ENCODE data around the gene RBM47. TPM values are rescaled to one million over a fixed set of nuclear protein-coding genes. Genes with fewer than 3 reads are reported as not detected.
"Not testable (repeated sequence)": the region's sequence is repeated elsewhere in the genome, so short reads cannot be mapped to it uniquely, and the experiment has no call there.

Gene RBM47
- total RNA-seq, 1 experiment from 2014 or later = 0.28 TPM

DNA sequence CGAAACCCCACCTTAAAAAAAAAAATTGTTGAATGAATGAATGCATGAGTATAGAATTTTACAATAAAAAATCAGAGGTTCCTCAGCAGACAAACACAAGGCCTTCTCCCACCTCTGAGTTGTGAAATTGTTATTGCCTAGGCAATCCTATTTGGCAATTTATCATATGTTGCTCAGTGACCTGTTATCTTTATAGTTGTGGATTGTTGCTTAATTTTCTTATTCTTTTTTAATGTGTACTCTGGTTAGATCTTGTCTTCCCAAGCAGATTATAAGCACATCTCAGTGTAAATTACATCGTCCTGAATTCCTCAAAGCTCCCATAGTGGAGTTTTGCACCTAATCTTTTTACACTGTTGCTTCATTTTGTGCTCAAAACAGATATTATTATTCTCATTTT, 71.9 kb downstream of the RBM47 start:
- Histone ChIP-seq H3K27me3 (replicated peaks; ENCODE audit: insufficient read depth, low read depth, low read length, poor library complexity) (no peaks in the 10 kb centered on the region), H3K9me3 (ENCODE audit: low read depth, low read length, poor library complexity, severe bottlenecking) (no peaks in the 10 kb centered on the region), H3K27ac (ENCODE audit: low read depth, low read length, poor library complexity, severe bottlenecking) (no peak overlapping the region), H3K4me1 (ENCODE audit: insufficient read depth, low read length, poor library complexity, severe bottlenecking) (no peaks in the 10 kb centered on the region), H3K36me3 (ENCODE audit: insufficient read depth, low read length, poor library complexity, severe bottlenecking) (no peaks in the 10 kb centered on the region), H3K4me3 (ENCODE audit: low read depth, low read length, poor library complexity, severe bottlenecking) (no peak overlapping the region)
- no peak for TF ChIP-seq EZH2 (IDR thresholded peaks at IDR 0.05; ENCODE audit: borderline replicate concordance, low read depth, low read length, poor library complexity, severe bottlenecking)
- TF ChIP-seq, protein P1, sequence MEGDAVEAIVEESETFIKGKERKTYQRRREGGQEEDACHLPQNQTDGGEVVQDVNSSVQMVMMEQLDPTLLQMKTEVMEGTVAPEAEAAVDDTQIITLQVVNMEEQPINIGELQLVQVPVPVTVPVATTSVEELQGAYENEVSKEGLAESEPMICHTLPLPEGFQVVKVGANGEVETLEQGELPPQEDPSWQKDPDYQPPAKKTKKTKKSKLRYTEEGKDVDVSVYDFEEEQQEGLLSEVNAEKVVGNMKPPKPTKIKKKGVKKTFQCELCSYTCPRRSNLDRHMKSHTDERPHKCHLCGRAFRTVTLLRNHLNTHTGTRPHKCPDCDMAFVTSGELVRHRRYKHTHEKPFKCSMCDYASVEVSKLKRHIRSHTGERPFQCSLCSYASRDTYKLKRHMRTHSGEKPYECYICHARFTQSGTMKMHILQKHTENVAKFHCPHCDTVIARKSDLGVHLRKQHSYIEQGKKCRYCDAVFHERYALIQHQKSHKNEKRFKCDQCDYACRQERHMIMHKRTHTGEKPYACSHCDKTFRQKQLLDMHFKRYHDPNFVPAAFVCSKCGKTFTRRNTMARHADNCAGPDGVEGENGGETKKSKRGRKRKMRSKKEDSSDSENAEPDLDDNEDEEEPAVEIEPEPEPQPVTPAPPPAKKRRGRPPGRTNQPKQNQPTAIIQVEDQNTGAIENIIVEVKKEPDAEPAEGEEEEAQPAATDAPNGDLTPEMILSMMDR (conservative IDR thresholded peaks at IDR 0.05; ENCODE audit: low read depth, low read length) = no peak
- POLR2A ChIA-PET (ENCODE audit: low non-redundant PET) = no interaction called here
- intact Hi-C loops (cut with micrococcal nuclease; ENCODE audit: unreplicated experiment) = no loop called here
- DNase-seq (ENCODE audit: low spot score) = no peak
- CTCF ChIA-PET = no interaction called here
- BruUV-seq (replicated peaks) = no TSS peak

GRCh38 chr4:40555176-40555900, 74.3 kb downstream of the RBM47 start:
- intact Hi-C loops (cut with micrococcal nuclease; ENCODE audit: unreplicated experiment) = no loop called here
- no peaks in the 10 kb centered on the region for H3K36me3 ChIP-seq (ENCODE audit: insufficient read depth, low read length, poor library complexity, severe bottlenecking)
- H3K4me3 ChIP-seq (ENCODE audit: low read depth, low read length, poor library complexity, severe bottlenecking) = no peak overlapping the region
- TF ChIP-seq, protein P1 (conservative IDR thresholded peaks at IDR 0.05; ENCODE audit: low read depth, low read length) = no peak
- no peak for TF ChIP-seq EZH2 (IDR thresholded peaks at IDR 0.05; ENCODE audit: borderline replicate concordance, low read depth, low read length, poor library complexity, severe bottlenecking)
- ChIA-PET CTCF (no interaction called here), POLR2A (ENCODE audit: low non-redundant PET) (interaction anchor here (0.5 kb wide), 1 partner anchor 11 kb away, joined by 5 read pairs; no protein-coding TSS in a partner anchor)
- no peak overlapping the region for H3K27ac ChIP-seq (ENCODE audit: low read depth, low read length, poor library complexity, severe bottlenecking)
- no peaks in the 10 kb centered on the region for H3K27me3 ChIP-seq (replicated peaks; ENCODE audit: insufficient read depth, low read depth, low read length, poor library complexity)
- H3K4me1 ChIP-seq (ENCODE audit: insufficient read depth, low read length, poor library complexity, severe bottlenecking) = no peaks in the 10 kb centered on the region
- BruUV-seq (replicated peaks) = no TSS peak
- H3K9me3 ChIP-seq (ENCODE audit: low read depth, low read length, poor library complexity, severe bottlenecking) = no peaks in the 10 kb centered on the region
- DNase-seq (ENCODE audit: low spot score) = no peak

- BruUV-seq (replicated peaks); H3K4me1 ChIP-seq (ENCODE audit: insufficient read depth, low read length, poor library complexity, severe bottlenecking); H3K36me3 ChIP-seq (ENCODE audit: insufficient read depth, low read length, poor library complexity, severe bottlenecking); H3K27me3 ChIP-seq (replicated peaks; ENCODE audit: insufficient read depth, low read depth, low read length, poor library complexity); H3K4me3 ChIP-seq (ENCODE audit: low read depth, low read length, poor library complexity, severe bottlenecking); H3K9me3 ChIP-seq (ENCODE audit: low read depth, low read length, poor library complexity, severe bottlenecking); DNase-seq (ENCODE audit: low spot score); intact Hi-C loops (cut with micrococcal nuclease; ENCODE audit: unreplicated experiment); H3K27ac ChIP-seq (ENCODE audit: low read depth, low read length, poor library complexity, severe bottlenecking): not testable (repeated sequence)
- POLR2A ChIA-PET (ENCODE audit: low non-redundant PET) = interaction anchor here (0.5 kb wide), 1 partner anchor 10 kb away, joined by 5 read pairs; no protein-coding TSS in a partner anchor
- CTCF ChIA-PET = interaction anchor here (0.5 kb wide), 1 partner anchor 80 kb away, joined by 4 read pairs; no protein-coding TSS in a partner anchor
Observed at GRCh38 chr4:40554641-40555040, 75.0 kb downstream of the RBM47 start.

- Histone ChIP-seq H3K9me3 (ENCODE audit: low read depth, low read length, poor library complexity, severe bottlenecking) (no peaks in the 10 kb centered on the region), H3K36me3 (ENCODE audit: insufficient read depth, low read length, poor library complexity, severe bottlenecking) (no peaks in the 10 kb centered on the region), H3K27me3 (replicated peaks; ENCODE audit: insufficient read depth, low read depth, low read length, poor library complexity) (no peaks in the 10 kb centered on the region), H3K4me3 (ENCODE audit: low read depth, low read length, poor library complexity, severe bottlenecking) (no peak overlapping the region), H3K4me1 (ENCODE audit: insufficient read depth, low read length, poor library complexity, severe bottlenecking) (no peaks in the 10 kb centered on the region), H3K27ac (ENCODE audit: low read depth, low read length, poor library complexity, severe bottlenecking) (no peak overlapping the region)
- POLR2A ChIA-PET (ENCODE audit: low non-redundant PET) = no interaction called here
- no TSS peak for BruUV-seq (replicated peaks)
- TF ChIP-seq, protein P1 (conservative IDR thresholded peaks at IDR 0.05; ENCODE audit: low read depth, low read length) = no peak
- no peak for TF ChIP-seq EZH2 (IDR thresholded peaks at IDR 0.05; ENCODE audit: borderline replicate concordance, low read depth, low read length, poor library complexity, severe bottlenecking)
- peak; percentile 33 for DNase-seq (ENCODE audit: low spot score)
- CTCF ChIA-PET = interaction anchor here (0.5 kb wide), 1 partner anchor 81 kb away, joined by 4 read pairs; no protein-coding TSS in a partner anchor
- intact Hi-C loops (cut with micrococcal nuclease; ENCODE audit: unreplicated experiment) = no loop called here
Observed at GRCh38 chr4:40553995-40554394, 75.7 kb downstream of the RBM47 start.
